ENCODE data around the gene SEMA3F. TPM values are rescaled to one million over a fixed set of nuclear protein-coding genes. Genes with fewer than 3 reads are reported as not detected.

Gene SEMA3F
- total RNA-seq, 1 donor from 2014 or later = 73.6 TPM

GRCh38 chr3:50132421-50133282 lies 22.5 kb upstream of the SEMA3F start:
- no peak for DNase-seq (ENCODE audit: low read depth, low spot score)

GRCh38 chr3:50133283-50133615 lies 21.9 kb upstream of the SEMA3F start:
- no peak for DNase-seq (ENCODE audit: low read depth, low spot score)

DNA sequence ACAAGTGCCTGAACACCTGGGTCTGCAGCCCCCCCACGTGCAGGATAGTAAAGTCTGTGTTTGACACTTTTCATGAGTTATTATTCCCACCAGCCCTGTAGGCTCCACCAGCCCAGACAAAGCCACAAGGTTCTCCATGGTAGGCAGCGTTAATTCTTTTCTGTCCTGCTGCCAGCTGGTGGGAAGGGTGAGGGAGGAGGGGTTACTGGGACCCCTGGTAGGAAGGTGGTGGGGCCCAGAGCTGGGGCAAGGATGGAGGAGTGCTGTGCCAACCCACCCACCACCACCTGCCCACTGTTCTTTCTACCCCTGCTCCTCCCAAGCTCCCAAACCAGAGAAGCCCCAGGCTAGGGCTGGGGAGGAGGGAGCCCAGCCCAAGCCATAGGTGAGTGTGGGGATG lies 20.8 kb upstream of the SEMA3F start:
- no peak for DNase-seq (ENCODE audit: low read depth, low spot score)

DNA sequence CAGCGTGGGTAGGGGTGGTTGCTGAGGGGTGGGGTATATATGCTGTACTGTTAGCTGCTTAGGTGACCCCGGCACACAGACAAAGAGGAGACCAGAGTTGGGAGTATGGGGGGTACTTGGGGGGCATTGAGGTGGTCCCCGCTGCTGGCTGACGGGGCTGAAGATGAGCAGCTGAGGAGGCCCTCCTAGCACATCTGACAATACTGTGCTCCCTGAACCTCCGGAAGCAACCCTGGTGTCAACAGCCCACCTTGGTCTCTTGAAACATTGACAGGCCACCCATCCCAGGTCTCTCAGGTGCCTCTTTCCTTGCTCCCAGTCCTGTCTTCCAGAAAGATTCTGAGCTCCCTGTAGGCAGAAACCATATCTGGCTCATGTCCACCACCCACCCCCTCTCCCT lies 19.2 kb upstream of the SEMA3F start:
- DNase-seq (ENCODE audit: low read depth, low spot score) = no peak

- no peak for DNase-seq (ENCODE audit: low read depth, low spot score)
Measured at GRCh38 chr3:50136714-50137405, 18.3 kb upstream of the SEMA3F start.

- DNase-seq (ENCODE audit: low read depth, low spot score) = no peak
Measured at GRCh38 chr3:50137531-50137930, 17.6 kb upstream of the SEMA3F start.

DNA sequence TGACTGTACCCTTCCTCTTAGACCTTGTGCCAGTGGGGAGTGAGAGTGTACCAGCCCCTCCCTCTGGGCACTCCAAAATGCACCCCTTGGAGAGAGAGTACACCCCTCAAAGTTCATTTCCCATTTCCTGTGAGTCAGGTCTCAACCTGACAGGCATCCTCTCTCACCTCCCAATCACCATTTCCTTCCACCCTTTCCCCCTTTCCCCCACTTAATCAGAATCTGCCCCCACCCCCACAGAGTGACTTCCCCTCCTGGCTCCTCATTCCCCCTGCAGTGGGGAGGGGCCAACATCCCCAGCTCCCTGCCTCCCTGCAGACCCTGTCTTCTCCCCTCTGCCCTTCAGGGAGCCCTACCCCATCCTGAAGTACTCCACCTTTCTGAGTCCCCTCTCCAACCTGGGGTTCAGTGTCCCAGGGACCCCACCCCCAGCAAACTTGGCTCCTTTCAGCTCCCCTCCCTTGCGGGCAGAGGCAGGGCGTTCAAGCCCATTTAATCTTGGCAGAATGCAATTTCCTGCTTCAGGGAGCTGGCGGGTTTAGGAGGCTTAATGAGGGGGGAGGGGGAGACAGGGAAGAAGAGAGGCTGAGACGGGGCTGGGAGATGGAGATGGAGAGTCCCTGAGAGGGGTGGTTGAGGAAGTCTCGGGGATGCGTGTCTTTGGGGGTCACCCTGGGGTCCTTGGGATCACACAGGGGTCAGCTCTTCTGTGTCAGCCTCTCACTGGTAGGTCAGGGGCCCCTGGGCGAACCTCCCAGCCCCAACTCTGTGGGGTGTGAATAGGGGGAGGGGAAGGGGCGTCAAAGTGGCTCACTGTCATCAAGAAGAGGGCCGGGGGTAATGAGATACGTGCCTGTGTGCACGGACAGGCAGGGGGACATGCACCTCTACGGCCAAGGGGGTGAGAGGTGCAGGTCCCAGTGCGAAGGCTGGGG lies 16.6 kb upstream of the SEMA3F start:
- DNase-seq (ENCODE audit: low read depth, low spot score) = no peak

DNA sequence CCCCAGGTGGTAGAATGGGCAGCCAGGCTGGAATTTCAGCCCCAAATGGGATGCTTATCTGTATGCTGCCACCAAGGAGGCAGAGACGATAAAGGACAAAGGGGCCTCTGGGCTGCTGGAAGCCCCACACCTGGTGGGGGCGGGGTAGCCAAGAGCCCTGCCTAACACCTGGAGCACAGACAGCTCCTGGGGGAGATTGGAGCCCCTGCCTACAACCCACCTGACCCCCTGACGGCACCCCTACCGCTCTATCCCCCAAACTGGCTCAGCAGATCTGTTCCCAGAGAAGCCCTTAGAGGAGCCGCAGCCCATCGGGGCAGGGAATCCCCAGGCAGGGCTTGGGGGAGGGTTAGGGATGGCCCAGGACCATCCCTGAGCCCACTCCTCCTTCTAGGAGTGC lies 15.8 kb upstream of the SEMA3F start:
- DNase-seq (ENCODE audit: low read depth, low spot score) = no peak

DNA sequence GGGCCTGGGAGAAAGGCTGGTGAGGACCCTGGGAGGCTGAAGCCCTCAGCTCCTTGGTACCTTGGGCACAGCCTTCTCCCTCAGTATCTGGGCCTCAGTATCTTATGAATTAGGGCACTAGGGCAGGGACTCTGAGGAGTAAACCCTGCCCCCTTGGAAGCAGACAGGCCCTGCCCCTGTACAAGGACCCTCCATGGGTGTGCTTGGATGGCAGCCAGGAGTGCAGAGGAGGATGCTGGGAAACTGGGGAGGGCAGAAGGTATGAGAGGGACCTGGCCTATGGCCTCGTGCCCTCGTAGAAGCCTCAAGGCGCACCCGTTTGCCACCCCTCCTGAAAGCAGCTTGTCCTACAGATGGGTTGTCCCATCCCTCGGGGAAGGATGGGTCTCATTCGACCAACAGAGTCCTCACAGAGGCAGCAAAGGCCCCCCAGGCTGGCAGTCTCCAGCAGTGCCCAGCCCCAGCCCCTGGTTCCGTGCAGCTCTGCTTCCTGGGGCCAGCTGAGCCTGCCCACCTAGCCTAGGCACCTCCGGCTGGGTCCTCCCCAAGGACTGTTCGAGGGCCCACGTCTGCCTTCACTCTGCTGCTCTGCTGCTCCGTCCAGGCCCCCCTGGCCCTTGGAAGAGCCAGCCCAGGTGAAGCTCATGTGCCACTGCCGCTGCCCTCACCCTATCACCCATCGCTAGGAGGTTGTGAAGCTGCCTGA lies 15.3 kb upstream of the SEMA3F start:
- DNase-seq (ENCODE audit: low read depth, low spot score) = no peak

DNA sequence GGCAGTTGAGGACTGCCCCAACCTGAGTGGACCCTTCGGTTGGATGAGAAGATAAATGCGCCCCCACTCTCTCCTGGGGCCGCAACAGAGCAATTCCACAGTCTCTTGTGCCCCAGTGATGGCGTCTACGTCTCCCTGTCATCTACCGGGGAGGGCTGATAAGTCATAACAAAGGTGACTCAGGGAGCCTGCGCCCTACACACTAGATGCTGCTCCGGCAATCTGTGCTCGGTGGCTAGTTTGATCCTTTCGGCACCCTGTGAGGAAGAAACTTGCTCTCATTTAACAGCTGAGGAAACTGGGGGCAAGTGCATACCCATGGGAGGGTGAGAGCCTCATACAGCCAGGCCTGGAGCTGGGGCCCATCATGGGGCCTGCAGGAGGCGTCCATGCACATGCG lies 14.1 kb upstream of the SEMA3F start:
- no peak for DNase-seq (ENCODE audit: low read depth, low spot score)

DNA sequence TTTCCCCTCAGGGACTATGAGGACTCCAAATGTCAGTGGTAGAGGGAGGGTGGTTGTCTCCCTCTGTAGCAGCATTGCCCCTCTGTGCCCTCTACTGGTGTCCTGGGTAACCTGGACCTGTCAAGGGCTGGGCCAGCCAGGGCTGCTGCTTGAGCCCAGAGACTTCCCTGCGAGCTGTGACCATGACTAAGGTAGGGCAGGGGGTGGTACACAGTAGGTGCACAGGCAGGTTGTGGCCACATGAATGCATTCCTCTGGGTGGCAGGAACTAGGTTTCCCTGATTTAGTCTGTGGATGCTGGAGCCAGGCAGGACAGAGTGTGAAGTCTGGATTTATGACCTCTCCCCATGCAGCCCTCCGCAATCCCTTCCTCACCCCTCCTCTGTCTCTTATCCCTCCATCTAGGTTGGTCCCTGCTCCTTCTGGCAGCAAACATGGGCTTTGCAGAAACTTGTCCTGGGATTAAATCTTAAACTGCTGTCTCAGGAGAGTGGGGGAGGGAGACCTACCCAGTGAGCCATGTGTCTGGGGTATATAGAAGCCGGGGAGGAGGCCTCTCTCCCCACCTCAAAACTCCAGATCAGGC lies 8.7 kb upstream of the SEMA3F start:
- no peak for DNase-seq (ENCODE audit: low read depth, low spot score)

- no peak for DNase-seq (ENCODE audit: low read depth, low spot score)
Measured at GRCh38 chr3:50147016-50147415, 8.1 kb upstream of the SEMA3F start.

DNA sequence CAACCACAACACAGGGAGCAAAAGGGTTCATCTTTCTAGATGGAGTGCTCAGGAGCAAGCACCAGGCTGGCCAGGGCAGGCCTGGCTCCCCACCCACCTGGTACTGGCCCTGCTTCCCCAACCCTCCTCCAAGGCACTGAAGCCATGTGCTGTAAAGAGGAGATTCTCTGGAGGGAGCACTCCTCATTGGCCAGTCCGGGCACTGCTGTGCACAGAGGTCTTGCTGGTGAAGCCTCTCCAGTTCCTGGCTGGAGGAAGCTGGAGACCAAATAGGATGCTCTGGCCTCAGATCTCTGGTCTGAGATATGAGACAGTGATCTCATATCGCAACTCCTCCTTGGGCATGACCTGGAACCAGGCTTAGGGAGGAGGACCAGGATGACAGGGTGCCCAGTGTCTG lies 7.7 kb upstream of the SEMA3F start:
- no peak for DNase-seq (ENCODE audit: low read depth, low spot score)

- DNase-seq (ENCODE audit: low read depth, low spot score) = no peak
Measured at GRCh38 chr3:50147861-50148260, 7.3 kb upstream of the SEMA3F start.

DNA sequence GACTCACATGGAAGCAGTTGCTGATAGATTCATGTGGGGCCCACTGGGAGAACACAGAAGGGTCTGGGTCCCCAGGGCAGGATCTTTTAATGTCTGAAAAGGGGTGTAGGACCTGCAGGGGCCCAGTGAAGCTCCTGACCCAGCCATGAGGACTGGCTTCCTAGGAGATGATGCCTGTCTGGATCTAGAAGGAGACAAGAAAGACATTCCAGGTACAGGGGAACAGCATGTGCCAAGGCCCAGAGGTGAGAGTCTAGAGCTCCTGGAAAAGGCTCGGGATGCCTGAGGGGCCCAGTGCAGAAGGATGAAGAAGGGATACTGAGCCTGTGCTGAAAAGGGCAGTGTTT lies 4.7 kb upstream of the SEMA3F start:
- no peak for DNase-seq (ENCODE audit: low read depth, low spot score)

DNA sequence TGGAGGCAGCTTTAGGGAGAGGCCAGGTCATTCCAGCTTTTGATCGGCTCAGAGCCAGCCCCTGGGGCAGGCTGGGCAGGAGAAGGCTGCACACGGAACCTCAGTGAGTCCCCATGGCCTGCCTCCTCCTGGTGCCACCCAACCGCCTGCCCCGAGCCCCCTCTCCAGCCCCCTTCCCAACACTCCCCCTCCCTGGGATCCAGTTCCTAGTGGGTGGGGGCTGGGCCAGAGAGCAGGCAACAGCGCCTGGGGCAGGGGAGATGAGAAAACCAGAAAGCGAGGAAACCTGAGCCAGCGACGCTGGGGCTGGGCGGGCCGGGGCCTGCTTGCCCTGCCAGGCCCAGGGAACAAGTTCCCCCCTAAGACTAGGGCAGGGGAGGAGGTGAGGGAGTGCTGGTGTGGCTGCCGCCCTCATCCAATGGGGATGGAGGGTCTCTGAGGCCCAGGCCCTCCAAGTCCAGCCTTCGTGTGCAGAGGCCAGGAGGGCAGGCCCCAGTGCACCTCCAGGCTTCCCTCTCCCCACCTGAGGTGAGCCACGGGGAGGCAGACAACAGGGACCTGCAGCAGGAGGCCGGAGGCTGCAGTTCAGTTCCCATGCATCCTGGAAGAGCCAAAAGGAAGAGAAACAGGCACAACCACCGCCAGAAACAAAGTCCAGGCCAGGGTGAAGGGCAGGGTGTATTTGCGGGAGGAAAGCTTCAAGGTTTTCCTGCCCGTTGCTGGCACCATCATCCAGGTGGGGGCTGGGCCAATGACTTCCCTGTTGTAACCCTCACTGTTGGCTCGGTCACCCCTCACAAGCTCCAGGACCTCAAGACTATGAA lies 4.0 kb upstream of the SEMA3F start:
- no peak for DNase-seq (ENCODE audit: low read depth, low spot score)

DNA sequence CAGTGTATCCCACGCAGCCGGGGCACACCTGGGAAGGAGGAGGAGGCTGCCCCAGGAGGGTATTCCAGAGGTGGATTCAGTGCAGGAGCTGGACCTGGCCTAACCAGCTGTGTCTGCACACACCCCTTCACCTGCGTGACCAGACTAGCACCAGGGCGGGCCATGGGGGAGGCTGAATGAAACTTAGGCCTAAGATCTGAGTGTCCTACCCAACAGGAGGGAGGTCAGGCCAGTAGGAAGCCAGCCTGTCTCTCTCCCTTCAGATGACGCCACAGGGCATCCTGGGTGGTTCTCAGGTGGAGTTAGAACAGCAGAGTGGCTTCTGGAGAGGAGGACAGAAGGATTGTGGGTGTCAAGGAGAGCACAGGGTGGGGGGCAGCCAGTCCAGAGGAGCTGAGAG lies 3.4 kb upstream of the SEMA3F start:
- no peak for DNase-seq (ENCODE audit: low read depth, low spot score)

- no peak for DNase-seq (ENCODE audit: low read depth, low spot score)
Measured at GRCh38 chr3:50153782-50154475, 1.2 kb upstream of the SEMA3F start.

GRCh38 chr3:50154476-50154839 lies 666 bp upstream of the SEMA3F start:
- DNase-seq (ENCODE audit: low read depth, low spot score) = no peak

DNA sequence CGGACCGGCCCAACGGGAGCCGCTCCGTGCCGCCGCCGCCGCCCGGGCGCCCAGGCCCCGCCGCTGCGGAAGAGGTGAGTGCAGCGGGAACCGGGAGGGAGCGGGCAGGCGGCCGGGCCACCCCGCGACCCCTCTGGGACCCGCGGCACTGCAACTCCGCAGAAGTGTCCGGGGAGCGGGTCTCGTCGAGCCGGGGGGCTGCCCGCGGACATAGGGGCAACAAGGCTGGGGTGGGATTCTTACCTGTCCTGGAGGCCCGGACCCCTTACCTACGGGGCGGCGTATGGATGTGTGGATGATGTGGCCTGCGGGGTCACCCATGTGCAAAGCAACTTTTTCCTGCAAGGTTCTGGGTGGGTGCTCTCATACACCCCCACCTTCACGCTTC lies 361 bp downstream of the SEMA3F start:
- DNase-seq (ENCODE audit: low read depth, low spot score) = no peak
